T-helper 2 cell treated with Interferon-gamma antibody and Interleukin-4, amounts not matched to agents 100 ng/mL and 5 ng/mL, for 36 hours (primary cell): Measurements from ENCODE around the gene TPBGL. TPM values are rescaled to one million over a fixed set of nuclear protein-coding genes. Genes with fewer than 3 reads are reported as not detected.

Source experiments
- intact Hi-C: fragments of 100-400 bp; cut with micrococcal nuclease; formaldehyde crosslinking; loops from one replicate; pipeline ENCODE4 v1.15.1; 2023
- total RNA-seq: library from RNA; stranded (reverse); gene quantifications from 2 replicates; pipeline ENCODE4 v1.2.3, GENCODE V29; 2022

Gene TPBGL
- total RNA-seq, 1 donor from 2014 or later = 0.14 TPM

DNA sequence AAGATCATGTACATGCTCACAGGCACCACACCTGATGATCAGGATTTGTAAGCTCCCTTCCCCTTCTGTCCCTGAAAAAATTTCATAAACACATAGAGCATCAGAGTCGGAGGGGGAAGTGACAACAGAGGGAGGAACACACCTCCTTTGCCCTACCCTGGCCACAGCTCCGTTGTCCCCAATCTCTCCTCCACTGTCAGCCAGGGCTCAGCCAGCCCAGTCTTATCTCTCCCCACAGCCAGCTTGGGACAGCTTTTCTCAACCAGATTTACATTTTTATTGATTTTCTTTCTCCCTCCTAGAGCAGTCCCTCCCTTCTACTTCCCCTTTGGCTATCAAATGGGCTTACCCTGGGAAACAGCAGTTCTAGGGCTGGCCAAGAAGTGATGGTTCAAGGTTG lies 32.1 kb upstream of the TPBGL start:
- intact Hi-C loops = loop anchor here (5.0 kb wide), 2 partner anchors 34 to 186 kb away; partner anchors contain the start of gene TPBGL

DNA sequence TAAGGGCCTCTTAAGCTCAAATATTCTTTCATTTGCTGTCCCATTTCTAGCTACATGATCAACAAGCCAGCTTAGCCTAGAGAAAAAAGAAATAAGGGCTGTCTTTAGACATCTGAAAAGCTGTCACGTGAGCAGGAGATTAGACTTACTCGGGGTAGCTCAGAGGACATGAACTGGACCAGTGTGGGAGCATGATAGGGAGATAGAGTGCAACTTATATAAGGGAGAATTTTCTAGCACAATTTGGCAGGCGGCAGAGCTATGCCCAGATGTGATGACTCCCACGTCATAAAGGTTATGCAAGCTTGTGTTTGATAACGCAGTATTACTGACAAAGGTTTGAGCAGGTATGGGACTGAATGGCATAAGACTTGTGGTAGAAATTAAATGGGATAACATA lies 28.2 kb upstream of the TPBGL start:
- intact Hi-C loops = no loop called here

DNA sequence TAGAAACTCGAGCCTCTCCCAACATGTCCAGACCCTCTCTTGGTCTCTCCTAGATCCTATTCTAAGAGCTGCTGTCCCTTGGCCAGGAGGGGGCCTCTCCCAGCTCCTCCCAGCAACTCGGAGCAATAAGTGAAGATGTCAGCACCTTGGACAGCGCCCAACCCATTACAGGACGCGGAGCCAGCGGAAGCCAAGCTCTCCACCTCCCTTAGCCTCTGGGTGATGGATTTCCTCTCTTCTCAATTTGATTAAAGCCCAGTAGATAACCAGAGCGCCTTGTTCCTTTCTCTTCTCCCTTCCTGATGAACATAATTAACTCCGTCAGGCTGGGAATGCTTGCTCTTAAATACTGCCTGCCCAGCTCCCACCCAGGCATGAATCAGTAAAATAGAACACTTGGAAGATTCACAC lies 26.2 kb upstream of the TPBGL start:
- intact Hi-C loops = loop anchor here (1.0 kb wide), 1 partner anchor 19 kb away; no protein-coding TSS in a partner anchor

DNA sequence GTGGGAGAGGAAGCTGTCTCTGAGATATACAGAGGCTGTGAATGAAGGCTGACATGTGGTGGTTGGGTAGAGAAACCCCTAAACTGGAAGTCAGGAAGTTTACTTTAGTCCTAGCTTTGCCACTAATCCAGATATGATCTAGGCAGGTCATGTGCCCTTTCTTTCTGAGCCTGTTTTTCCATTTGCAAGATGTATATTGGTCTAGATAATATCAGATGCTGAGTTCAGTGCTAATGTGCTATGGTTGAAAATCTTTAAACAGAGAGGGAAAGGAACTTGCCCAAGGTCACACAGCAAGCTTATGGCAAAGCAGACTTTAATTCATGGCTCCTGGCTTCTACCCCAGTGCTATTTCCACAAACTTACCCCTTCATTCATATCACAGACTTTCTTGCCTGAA lies 25.7 kb upstream of the TPBGL start:
- intact Hi-C loops = loop anchor here (1.0 kb wide), 1 partner anchor 18 kb away; no protein-coding TSS in a partner anchor

DNA sequence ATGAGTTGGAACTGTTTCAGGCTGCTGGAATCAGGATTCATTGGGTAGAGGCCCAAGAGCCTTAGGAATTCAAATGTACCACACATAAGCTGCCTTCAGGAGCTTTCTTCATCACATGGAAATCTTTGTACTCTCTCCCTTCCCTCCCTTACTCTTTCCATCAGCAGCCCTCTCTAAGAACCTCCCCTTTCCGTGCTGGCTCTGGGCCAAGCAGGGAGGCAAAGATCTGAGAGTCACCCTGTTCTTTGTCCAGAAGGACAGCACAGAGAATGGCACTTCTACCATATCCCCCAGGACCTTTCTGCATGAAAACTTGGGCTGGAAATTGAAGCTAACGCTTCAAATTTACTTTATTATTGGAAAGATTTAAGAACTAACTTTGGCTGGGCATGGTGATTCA lies 20.7 kb upstream of the TPBGL start:
- intact Hi-C loops = no loop called here

DNA sequence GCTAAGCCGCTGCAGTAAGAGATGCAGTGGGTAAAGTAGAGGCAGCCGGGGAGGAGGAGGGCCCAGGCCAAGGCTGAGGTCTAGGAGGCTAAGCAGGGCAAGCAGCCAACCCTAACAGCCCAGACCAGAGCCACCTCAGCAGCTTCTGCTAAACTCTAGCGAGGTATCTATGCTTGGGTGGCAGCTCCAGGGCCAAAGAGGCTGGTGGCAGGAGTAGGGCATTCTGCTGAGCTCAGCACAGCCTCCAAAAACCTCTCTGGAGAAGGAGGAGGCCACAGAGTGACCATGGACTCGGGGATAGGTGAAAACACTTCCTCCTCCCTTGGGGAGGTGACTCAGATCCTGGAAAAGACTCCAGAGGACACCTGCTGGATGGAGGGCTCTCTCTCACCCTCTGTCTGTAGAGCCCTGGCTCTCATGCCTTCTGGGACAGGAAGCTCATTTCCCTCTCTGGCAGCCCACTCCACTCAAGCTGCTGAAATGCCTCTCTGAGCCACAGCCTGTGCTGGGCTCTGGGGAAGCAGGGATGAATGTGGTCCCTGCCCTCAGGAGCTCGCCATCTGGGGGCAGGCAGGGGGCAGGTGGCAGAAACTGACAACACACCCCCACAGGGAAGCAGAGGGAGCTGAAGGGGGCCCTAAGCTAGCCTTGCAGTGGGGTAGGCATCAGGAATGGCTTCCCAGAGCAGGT lies 16.5 kb upstream of the TPBGL start:
- intact Hi-C loops = no loop called here

DNA sequence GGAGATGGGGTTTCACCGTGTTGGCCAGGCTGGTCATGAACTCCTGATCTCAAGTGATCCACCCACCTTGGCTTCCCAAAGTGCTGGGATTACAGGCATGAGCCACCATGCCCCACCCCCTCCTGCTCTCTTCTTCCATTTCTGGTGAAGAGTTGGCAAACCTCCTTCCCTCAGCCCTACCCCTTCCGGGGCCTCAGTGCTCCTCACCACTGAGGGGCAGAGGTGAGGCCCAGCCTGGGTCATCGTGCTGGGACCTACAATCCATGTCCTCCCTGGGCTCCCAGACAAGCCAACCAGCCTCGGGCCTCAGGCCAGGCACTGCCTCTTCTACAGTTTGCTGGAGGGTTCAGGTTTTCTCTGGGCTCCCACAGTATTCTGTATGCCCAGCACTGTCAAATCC lies 14.8 kb upstream of the TPBGL start:
- intact Hi-C loops = no loop called here

DNA sequence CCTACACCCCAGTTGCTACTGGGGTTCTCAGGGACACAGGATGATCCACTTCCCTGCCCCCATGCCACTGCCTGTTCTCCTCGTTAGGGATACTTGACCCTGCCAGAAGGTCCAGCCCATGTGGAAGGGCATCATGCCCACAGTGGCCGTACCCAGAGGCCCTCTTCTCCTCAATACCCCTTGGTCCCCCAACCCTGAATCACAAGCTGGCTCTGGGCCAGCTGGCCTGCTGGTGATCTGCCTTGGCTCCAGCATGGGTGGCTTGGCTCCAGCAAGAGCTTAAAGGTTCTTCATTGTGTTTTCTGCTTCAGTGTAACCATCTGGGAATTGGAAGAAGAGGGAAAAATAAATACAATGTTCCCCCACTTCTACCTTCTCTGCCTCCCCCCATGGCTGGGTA lies 11.1 kb upstream of the TPBGL start:
- intact Hi-C loops = no loop called here

DNA sequence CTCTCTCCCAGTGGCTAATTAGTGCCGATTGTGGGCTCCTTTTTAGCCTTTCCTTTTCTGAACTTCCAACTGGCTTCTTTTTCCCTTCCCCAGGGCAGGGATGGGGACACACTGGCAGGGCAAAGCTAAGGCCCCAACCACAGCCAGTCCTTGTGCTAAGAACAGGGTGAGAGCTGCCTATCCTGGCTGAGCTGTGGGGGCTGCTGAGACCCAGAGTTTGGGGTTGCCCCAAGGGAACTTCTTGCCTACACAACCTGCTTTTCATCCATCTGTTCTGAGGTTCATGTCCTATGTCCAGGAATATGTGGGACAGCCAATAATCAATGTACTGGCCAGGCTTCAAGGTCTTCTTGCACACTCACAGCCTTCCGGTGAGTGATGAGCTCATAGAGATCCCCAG lies 10.0 kb upstream of the TPBGL start:
- intact Hi-C loops = no loop called here

DNA sequence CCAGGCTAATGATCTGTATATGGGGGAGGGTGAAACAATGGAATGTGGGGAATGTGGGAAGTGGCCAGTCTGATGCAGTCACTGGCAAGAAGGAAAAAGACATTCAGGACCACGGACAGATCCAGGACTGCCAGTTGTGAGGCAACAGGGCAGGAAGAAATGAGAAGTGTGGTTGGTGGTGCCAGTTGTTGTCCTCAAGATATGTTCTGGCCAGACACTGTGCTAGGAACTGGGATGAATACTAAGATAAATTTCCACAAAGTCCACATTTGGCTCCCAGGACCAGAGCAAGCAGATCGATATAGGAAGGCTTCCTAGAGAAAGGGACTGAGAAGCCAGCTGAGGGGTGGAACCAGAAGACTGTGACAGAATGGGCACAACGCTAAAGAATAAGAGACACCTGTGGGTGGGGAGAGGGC lies 6.8 kb upstream of the TPBGL start:
- intact Hi-C loops = loop anchor here (1.0 kb wide), 1 partner anchor 19 kb away; no protein-coding TSS in a partner anchor

DNA sequence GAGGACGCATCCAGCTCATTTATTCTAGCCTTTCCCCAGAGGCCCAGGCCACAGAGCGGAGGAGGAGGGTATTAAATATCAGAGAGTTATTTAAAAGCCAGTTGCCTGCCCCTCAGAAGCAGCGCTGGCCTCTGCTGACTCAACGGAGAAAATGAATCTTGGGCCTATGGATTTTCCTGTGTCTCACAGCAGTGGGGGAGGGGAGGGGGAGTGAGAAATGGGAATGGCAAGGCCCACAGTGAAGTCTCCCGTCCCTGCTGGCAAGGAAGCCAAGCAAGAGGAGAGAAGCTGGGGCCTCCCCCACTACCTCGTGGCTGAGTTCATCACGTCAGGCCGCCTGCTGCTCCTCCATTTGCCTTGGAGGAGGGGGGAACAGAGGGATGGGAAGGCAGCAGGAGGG lies 4.5 kb upstream of the TPBGL start:
- intact Hi-C loops = no loop called here

DNA sequence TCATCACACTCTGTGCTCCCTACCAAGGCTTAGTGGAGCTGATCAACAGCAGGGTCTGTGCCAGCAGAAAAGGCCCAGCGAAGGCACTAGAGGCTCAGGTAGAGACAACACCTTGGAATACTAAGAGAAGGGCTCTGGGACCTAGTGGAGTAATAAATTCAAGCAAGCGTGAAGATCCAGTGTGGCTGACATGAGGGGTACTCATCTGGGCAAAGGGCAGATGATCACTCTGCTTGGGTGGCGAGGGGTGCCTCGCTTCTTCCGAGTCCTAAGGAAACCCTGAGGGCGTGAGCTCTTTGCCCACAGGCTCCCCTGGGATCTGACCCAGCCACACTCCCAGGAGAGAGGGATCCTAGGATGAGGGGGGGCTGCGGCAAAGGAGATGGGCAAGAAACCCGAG lies 3.5 kb upstream of the TPBGL start:
- intact Hi-C loops = no loop called here

DNA sequence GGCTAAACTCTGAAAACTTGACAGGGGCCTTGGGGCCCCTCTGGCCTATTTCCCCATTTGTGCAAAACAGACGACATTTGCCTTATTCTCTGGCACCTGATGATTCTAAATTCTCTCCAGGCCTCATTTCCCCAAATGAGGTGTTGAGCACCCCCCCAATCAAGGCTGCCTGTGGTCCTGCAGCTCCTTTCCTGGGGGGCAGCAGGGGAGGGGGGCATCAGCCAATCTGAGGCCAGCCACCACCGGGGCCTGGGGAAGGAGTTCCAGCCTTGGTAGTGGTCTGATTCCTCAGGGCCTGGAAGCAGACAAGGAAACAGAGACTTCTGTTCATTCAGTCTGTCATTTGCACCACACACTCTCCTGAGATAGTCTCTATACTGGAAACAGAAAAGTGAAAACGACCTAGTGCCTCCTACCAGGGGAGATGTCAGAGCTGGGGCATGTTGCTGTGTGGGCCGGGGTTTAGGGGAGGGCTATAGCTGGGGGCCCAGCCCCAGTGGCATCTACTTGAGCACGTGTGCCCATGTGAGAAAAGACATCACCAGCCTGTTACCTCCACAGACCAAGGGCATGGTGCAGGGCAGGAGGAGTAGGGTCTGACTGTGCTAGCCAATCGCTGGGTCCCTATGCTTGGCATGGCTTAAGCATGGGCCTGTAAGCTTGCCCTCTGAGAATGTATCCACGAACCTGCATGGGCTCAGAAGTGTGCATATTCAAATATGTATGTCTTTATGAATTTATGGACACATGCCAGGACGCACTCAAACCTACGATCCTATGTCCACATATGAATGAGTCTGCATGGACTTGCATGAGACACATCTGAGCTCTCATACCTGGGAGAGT lies 1.8 kb upstream of the TPBGL start:
- intact Hi-C loops = no loop called here

DNA sequence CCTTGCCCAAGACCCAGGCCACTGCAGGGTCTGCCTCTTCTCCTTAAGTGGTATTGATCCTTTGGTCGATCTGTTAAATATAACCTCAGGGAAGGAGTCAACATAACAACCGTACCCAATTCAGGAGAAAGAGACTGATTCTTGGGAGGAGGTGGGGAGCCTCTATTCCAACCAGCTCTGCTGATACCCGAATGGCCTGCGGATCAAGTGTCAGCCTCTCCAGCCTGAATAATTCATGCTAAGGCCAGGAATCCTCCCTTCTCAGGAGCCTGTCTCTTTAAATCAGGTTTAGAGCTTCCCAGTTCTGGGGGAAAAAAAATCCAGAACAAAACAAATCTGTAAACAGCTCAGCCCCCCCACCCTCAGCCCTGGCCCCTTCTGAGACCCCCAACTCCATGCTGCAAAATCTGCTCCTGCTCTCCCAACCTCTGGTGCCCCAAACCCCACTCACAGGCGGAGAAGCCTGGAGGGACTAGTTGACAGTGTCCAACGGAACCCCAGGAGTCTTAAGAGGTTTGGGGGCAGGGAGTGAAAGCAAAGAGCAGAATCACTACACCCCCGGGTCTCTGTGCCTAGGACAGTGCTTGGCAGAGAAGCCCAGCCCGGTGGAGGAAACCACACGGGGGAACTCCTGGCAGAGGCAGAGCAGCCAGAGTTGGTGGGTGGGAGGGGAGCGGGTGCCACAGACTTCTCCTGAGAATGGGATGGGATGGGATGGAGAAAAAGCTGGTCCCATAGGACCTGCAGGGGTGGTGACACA lies 863 bp upstream of the TPBGL start:
- intact Hi-C loops = loop anchor here (2.0 to 5.0 kb wide), 3 partner anchors 32 to 491 kb away; partner anchors contain the start of genes RNF169, SPCS2 and XRRA1

DNA sequence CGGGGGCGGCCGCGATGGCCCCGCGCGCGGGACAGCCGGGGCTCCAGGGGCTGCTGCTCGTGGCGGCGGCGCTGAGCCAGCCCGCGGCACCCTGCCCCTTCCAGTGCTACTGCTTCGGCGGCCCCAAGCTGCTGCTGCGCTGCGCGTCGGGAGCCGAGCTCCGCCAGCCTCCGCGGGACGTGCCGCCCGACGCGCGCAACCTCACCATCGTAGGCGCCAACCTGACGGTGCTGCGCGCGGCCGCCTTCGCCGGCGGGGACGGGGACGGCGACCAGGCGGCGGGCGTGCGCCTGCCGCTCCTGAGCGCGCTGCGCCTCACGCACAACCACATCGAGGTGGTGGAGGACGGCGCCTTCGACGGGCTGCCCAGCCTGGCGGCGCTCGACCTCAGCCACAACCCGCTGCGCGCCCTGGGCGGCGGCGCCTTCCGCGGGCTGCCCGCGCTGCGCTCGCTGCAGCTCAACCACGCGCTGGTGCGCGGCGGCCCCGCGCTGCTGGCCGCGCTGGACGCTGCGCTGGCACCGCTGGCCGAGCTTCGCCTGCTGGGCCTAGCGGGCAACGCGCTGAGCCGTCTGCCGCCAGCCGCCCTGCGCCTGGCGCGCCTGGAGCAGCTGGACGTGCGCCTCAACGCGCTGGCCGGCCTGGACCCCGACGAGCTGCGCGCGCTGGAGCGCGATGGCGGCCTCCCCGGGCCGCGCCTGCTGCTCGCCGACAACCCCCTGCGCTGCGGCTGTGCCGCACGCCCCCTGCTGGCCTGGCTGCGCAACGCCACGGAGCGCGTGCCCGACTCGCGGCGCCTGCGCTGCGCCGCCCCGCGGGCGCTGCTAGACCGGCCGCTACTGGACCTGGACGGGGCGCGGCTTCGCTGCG lies 697 bp downstream of the TPBGL start:
- intact Hi-C loops = loop anchor here (1.0 to 5.0 kb wide), 4 partner anchors 34 to 492 kb away; partner anchors contain the start of genes RNF169, SPCS2 and XRRA1

DNA sequence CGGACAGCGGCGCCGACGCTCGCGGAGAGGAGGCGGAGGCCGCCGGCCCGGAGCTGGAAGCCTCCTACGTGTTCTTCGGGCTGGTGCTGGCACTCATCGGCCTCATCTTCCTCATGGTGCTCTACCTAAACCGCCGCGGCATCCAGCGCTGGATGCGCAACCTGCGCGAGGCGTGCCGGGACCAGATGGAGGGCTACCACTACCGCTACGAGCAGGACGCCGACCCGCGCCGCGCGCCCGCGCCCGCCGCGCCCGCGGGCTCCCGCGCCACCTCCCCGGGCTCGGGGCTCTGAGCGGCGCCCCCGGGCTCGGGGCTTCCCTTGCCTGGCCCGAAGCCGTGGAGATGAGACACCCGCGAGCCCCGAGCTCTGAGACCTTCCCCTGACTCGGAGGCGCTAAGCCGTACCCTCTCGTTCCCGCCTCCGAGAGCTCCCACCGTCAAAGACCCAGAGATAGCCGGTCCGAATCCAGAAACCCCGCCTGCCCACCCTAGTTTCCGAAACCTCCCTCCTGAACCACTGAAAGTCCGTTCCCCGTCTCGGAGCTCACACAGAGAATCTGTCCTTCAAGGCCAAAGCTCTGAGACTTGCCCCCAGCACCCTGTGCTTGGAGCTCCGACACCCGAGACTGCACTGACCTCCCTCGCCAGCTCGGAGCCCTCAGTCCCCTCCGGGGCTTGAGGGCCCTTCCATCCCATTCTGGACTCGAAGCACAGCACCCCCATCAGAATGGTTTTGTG lies 1.5 kb downstream of the TPBGL start:
- intact Hi-C loops = loop anchor here (1.0 to 5.0 kb wide), 4 partner anchors 35 to 493 kb away; partner anchors contain the start of genes RNF169, SPCS2 and XRRA1

DNA sequence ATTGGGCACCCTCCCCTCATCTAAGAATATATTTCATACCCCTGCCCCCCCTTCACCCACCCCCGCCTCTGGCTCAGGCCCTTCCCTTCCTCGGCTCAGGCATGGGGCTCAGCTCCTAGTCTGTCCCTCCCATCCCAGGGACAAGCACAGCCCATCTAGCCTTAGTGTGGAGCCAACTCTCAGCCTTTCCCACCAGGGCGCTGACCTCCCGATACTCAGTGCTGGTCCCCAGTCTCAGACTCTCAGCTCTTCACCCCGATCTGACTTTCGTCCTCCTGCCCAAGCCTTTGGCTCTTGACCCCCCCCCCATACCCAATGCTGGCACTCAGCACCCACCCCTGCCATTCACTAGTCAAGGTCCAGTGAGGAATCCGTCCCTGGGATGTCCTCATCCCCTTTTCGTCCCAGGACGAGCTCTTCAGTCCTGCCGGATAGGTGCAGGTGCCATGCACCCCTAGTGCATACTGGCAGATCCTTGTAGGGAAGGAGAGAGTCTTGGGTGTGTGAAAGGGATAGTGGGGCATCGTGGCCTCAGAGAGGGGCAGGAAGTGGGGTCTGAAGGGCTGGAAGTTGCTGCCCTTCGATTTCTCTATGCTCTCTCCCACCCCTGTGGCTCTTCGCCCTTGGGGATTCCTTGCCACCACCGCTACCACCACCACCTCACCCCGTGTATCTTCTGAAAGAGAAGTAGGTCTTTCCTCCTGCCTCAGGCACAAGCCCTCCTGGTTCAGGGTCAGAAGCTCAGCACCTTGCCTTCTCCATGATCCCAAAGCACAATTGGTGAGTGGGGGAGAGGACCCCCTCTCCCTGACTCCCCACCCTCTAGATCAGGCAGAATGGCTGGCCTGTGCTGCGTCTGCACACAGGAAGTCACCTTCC lies 2.4 kb downstream of the TPBGL start:
- intact Hi-C loops = loop anchor here (5.0 kb wide), 2 partner anchors 36 to 296 kb away; partner anchors contain the start of genes SPCS2 and XRRA1

DNA sequence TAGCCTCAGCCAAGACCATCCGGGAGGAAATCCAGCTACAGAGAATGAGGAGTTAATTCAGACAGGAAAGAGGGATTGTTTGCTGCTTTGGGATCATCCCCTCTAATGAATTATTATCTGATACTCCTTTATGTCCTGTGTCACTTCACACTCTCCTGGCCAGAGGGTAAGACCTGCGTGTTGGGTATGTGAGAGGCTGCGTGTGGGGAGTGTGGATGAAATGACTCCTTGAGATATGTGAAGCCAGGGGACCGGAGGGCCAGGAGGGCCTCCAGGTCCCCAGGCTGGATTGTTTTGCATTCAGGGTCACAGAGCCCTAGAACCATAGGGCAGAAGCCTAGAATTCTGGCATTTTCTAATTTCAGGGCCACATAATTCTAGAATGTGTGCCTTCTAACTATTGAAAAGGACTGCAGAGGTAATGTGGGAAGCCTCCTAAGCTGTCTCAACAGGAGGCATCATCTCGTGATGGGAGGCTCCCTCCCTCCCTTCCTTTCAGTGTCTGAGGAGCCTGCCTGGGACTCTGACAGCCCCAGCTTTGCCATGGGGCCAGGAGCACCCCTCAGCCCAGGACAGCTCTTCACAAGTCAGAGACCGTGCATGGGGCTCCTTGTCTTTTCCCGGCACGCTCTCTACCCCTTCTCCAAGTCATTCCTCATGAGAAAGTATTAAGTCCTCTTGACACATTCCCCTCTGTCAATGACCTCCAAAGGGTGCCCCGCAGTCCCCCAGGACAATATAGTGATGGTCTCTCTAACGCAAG lies 3.7 kb downstream of the TPBGL start:
- intact Hi-C loops = loop anchor here (5.0 kb wide), 2 partner anchors 37 to 297 kb away; partner anchors contain the start of genes SPCS2 and XRRA1
